HepG2 (cell line): ENCODE measurements around the gene N4BP2. TPM values are rescaled to one million over a fixed set of nuclear protein-coding genes. Genes with fewer than 3 reads are reported as not detected.

ENCODE experiments used
- AGO2 ChIP-seq: fragments of 200-400 bp; formaldehyde crosslinking; optimal IDR thresholded peaks from 2 replicates; pipeline ENCODE3; 2017; ENCODE audit warnings: mild to moderate bottlenecking, low read depth, low read length, moderate library complexity
- ARID2 ChIP-seq: sonication (generic); formaldehyde crosslinking; IDR thresholded peaks from 2 replicates; pipeline ENCODE4 v1.8.1; 2022; ENCODE audit warnings: mild to moderate bottlenecking, missing genetic modification reagents, borderline replicate concordance
- ONECUT2 ChIP-seq: sonication (generic); formaldehyde crosslinking; IDR thresholded peaks from 2 replicates; pipeline ENCODE4 v1.4.0; 2020; ENCODE audit warnings: missing genetic modification reagents
- RFX3 ChIP-seq: IDR thresholded peaks from 2 replicates; pipeline ENCODE4 v1.6.1; 2016; ENCODE audit warnings: missing biosample characterization, missing genetic modification reagents
- ZFAT ChIP-seq: sonication (generic); formaldehyde crosslinking; conservative IDR thresholded peaks from 2 replicates; pipeline ENCODE4 v1.8.1; 2023; ENCODE audit warnings: missing genetic modification reagents, inconsistent platforms
- ZNF329 ChIP-seq: sonication (generic); formaldehyde crosslinking; IDR thresholded peaks from 2 replicates; pipeline ENCODE4 v1.9.0; 2021; ENCODE audit warnings: low read depth, mild to moderate bottlenecking, missing genetic modification reagents
- ZNF468 ChIP-seq: sonication (generic); formaldehyde crosslinking; IDR thresholded peaks from 2 replicates; pipeline ENCODE4 v1.8.0; 2022; ENCODE audit warnings: mild to moderate bottlenecking, moderate library complexity, missing genetic modification reagents
- ZNF556 ChIP-seq: sonication (generic); formaldehyde crosslinking; IDR thresholded peaks from 2 replicates; pipeline ENCODE4 v1.4.0; 2020; ENCODE audit warnings: mild to moderate bottlenecking, missing genetic modification reagents, borderline replicate concordance
- ZNF646 ChIP-seq: sonication (generic); formaldehyde crosslinking; IDR thresholded peaks from 2 replicates; pipeline ENCODE4 v1.9.0; 2021; ENCODE audit warnings: mild to moderate bottlenecking, missing genetic modification reagents
- ZNF772 ChIP-seq: sonication (generic); formaldehyde crosslinking; IDR thresholded peaks from 2 replicates; pipeline ENCODE4 v1.5.0; 2020; ENCODE audit warnings: mild to moderate bottlenecking, missing genetic modification reagents
- ZNF792 ChIP-seq: IDR thresholded peaks from 2 replicates; pipeline ENCODE4 v1.6.1; 2016
- polyA plus RNA-seq, 8 experiments: library from polyadenylated mRNA; depleted of rRNA in 3 of 8; stranded (reverse) in 7 of 8; unstranded in 1 of 8; fragments of >200 nt; fragmentation: Illumina TruSeq in 4 of 8; extraction: Trizol in 4 of 8; gene quantifications; 2 replicates each; pipeline versions ENCODE4 v1.2.1 to v1.2.3, GENCODE V29; 2011 to 2016; ENCODE audit warnings: low read depth in 4 of 8, missing spikeins in 1 of 8, mixed read lengths in 1 of 8; ENCODE audit not compliant: insufficient read depth in 1 of 8
- total RNA-seq, 5 experiments: library from RNA; depleted of rRNA; stranded (reverse); fragments of >200 nt; fragmentation: Illumina TruSeq; extraction: Trizol; gene quantifications; 2 replicates each; pipeline ENCODE4 v1.2.3, GENCODE V29; 2016; ENCODE audit warnings: low read depth in 1 of 5
- TF ChIP-seq, protein P1 (sequence below): sonication (generic); formaldehyde crosslinking; IDR thresholded peaks from 2 replicates; pipeline ENCODE4 v1.4.0; 2020; ENCODE audit warnings: missing genetic modification reagents
- TF ChIP-seq, protein P2 (sequence below): sonication (generic); formaldehyde crosslinking; IDR thresholded peaks from 2 replicates; pipeline ENCODE4 v1.5.0; 2020; ENCODE audit warnings: missing genetic modification reagents, mild to moderate bottlenecking, borderline replicate concordance
- TF ChIP-seq, protein P3 (sequence below): IDR thresholded peaks from 2 replicates; pipeline ENCODE4 v1.6.1; 2016; ENCODE audit warnings: control low read depth
- TF ChIP-seq, protein P4 (sequence below): sonication (generic); formaldehyde crosslinking; IDR thresholded peaks from 2 replicates; pipeline ENCODE4 v1.4.0; 2020; ENCODE audit warnings: missing genetic modification reagents, borderline replicate concordance

The N4BP2 gene
- total and polyA plus RNA-seq, 2 of the 13 experiments (the other 11 are each of a cell fraction or from before 2014, with no cell fraction given), result 5.6 to 12.9 TPM

DNA sequence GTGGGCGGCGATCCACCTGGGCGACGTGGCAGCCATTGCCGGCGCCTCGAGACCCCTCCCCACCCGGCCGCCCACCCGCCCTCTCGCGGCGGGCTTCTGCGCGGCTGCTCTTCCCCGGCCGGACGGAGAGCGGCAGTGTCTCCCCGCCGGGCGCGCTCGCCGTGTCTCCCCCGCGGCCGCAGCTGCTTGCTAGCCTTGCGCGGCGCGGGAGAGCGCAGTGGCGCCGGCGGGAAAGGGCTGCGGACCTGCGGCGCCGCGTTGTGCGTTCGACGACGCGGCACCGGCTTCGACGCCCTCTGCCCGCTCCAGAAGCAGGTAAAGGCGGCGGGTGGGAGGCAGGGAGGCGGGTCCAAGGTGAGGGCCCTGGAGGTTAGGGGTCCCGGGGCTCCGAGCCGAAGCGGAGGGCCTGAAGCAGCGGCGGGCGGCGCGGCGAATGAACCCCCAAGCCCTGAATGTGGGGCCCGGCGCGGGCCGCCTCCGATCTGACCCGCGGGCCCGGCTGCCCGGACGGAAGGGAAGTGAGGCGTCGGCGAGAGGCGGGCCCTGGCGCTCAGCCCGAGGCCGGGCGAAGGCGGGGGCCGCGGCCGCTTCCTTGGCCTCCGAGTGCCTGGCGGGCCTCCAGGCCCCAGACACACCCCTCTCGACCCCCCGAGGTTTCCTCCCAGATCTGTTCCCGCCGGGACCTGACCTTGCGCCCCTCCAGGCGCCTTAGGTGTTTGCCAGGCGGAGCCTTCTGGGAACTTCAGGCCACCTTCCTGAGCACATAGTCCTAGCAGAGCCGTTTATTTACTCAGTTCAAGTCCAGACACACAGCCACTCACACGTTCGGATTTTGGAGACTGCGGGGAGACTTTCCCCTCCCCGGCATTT, at the start of gene N4BP2 (continued):
- TF ChIP-seq AGO2 (peak; percentile 61), ONECUT2 (CRISPR knock-in tag) (no peak), RFX3 (CRISPR knock-in tag) (no peak), ARID2 (0 out of 2 replicates have a peak, but pooled peaks have one; percentile 44), ZNF556 (CRISPR knock-in tag) (peak; percentile 60; the same call in 1 of the 2 replicates), ZNF772 (CRISPR knock-in tag) (peak; percentile 45; the same call in 1 of the 2 replicates), ZNF468 (0 out of 2 replicates have a peak, but pooled peaks have one; percentile 42), ZFAT (CRISPR knock-in tag) (peak; percentile 89), ZNF792 (CRISPR knock-in tag) (0 out of 2 replicates have a peak, but pooled peaks have one; percentile 50), ZNF646 (CRISPR knock-in tag) (peak; percentile 11; the same call in 1 of the 2 replicates), ZNF329 (CRISPR knock-in tag) (peak; percentile 49; the same call in 1 of the 2 replicates)
- TF ChIP-seq, protein P1, sequence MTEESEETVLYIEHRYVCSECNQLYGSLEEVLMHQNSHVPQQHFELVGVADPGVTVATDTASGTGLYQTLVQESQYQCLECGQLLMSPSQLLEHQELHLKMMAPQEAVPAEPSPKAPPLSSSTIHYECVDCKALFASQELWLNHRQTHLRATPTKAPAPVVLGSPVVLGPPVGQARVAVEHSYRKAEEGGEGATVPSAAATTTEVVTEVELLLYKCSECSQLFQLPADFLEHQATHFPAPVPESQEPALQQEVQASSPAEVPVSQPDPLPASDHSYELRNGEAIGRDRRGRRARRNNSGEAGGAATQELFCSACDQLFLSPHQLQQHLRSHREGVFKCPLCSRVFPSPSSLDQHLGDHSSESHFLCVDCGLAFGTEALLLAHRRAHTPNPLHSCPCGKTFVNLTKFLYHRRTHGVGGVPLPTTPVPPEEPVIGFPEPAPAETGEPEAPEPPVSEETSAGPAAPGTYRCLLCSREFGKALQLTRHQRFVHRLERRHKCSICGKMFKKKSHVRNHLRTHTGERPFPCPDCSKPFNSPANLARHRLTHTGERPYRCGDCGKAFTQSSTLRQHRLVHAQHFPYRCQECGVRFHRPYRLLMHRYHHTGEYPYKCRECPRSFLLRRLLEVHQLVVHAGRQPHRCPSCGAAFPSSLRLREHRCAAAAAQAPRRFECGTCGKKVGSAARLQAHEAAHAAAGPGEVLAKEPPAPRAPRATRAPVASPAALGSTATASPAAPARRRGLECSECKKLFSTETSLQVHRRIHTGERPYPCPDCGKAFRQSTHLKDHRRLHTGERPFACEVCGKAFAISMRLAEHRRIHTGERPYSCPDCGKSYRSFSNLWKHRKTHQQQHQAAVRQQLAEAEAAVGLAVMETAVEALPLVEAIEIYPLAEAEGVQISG, result peak; percentile 81
- TF ChIP-seq, protein P2, sequence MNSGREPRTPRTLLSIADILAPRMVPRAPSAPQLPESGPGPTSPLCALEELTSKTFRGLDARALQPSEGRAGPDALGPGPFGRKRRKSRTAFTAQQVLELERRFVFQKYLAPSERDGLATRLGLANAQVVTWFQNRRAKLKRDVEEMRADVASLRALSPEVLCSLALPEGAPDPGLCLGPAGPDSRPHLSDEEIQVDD (CRISPR knock-in tag), result peak; percentile 92; the same call in 1 of the 2 replicates
- TF ChIP-seq, protein P3, sequence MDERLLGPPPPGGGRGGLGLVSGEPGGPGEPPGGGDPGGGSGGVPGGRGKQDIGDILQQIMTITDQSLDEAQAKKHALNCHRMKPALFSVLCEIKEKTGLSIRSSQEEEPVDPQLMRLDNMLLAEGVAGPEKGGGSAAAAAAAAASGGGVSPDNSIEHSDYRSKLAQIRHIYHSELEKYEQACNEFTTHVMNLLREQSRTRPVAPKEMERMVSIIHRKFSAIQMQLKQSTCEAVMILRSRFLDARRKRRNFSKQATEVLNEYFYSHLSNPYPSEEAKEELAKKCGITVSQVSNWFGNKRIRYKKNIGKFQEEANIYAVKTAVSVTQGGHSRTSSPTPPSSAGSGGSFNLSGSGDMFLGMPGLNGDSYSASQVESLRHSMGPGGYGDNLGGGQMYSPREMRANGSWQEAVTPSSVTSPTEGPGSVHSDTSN, result no peak
- TF ChIP-seq, protein P4, sequence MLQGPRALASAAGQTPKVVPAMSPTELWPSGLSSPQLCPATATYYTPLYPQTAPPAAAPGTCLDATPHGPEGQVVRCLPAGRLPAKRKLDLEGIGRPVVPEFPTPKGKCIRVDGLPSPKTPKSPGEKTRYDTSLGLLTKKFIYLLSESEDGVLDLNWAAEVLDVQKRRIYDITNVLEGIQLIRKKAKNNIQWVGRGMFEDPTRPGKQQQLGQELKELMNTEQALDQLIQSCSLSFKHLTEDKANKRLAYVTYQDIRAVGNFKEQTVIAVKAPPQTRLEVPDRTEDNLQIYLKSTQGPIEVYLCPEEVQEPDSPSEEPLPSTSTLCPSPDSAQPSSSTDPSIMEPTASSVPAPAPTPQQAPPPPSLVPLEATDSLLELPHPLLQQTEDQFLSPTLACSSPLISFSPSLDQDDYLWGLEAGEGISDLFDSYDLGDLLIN, result peak; percentile 80; the same call in 1 of the 2 replicates
